CD4-positive, alpha-beta T cell treated with Interleukin-17A for 4 hours (primary cell): ENCODE data around the gene LOC128125822.
"Not testable (repeated sequence)": the region's sequence is repeated elsewhere in the genome, so short reads cannot be mapped to it uniquely, and the experiment has no call there.

Experiments
- DNase-seq: peaks from one replicate; pipeline ENCODE4 v3.0.0-alpha.2; 2020; ENCODE audit warnings: mixed read lengths

The LOC128125822 gene

DNA sequence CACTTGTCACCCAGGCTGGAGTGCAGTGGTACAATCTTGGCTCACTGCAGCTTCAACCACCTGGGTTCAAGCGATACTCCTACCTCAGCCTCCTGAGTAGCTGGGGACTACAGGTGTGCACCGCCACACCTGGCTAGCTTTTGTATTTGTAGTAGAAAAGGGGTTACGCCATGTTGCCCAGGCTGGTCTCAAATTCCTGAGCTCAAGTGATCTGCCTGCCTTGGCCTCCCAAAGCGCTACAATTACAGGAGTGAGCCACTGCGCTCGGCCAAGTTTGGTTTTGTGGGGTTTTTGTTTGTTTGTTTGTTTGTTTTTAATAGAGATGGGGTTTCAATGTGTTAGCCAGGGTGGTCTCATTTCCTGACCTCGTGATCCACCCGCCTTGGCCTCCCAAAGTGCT lies 12.3 kb downstream of the LOC128125822 start:
- DNase-seq, result no peak

GRCh38 chr6:63585652-63586051 lies 13.4 kb downstream of the LOC128125822 start:
- not testable (repeated sequence) for DNase-seq

DNA sequence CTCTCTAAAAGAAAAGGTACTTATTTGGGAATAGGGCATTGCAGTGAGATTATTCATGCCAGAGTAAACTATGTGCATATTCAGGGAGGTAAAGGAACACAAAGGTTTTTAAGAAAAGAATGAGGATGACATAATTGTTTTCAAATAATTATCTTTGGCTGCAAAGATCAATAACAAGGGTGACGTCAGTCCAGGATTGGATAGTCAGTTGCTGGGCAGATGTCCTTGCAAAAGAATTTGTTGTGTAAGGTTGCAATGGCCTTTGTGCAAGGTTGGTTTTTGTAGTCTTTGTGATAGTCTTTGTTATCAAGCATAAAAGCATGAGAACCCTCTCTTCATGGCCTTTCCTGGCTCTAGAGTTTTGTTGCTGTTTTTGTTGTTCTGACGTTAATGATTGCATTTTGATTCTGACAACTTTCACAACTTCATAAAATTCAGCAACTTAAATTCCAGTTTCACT lies 17.7 kb downstream of the LOC128125822 start:
- DNase-seq, result no peak

GRCh38 chr6:63592886-63593285 lies 20.6 kb downstream of the LOC128125822 start:
- no peak for DNase-seq

- DNase-seq, result no peak
Measured at GRCh38 chr6:63597141-63598048, 25.1 kb downstream of the LOC128125822 start.

DNA sequence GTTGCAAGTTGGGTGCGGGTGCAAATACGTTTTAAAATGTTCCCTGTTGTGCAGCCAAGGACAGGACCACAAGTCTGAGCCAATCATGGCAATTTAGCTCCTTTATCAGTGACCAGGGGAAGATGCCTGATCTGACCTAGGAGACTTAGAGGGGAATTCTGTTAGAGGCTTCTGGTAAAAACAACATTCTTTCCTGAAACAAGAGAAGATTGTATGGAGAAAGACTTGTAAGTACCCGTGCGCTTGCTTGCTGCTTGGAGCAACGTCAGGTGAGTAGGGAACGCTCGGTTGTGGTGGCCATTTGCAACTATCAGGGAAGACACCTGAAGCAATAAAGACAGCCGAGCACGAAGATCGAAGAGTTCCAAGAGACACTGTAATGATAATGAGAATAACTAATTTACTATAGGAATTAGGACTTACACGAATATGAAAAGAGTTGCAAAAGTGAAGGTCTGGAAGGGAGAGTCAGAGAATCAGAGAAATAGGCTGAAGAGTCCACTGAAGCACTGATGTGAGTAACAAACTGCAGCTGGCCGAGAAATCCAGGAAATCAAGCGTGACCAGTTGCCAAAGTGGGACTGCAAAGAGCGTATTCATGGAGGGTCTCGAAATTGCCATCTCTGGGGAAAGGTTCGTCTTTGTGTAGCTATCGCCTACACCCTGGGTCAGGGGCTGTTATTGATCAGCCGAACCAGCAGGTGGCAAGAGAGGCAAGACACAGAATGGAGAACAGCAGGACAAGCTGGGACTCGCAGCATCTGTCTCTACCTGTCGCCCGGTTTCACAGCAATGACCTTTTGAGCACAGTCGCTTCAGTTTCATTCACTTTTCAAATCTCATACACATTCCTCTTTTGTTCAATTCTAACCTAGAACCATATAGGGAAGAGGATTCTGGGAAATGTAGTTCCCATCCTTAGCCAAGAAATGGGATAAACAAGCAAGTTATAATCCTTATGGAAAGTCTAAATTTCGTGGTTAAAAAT lies 26.1 kb downstream of the LOC128125822 start:
- peak; percentile 78 for DNase-seq

DNA sequence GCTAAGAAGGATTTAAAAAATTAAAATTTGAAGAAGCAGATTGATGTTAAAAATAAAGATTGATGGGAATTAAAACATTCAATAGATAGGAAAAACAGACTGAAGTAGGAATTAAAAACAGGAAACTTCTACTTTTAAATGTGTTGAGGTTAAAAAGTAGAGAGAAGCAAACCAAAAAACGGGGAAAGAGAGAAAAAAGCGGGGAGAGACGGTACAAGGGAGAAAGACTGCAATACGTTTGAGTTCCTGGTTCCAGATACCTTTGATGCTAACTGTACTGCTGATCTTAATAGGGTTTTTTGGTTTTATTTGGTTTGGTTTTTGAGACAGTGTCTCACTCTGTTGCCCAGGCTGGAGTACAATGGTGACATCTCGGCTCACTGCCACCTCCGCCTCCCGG lies 27.0 kb downstream of the LOC128125822 start:
- DNase-seq, result no peak

GRCh38 chr6:63600136-63600535 lies 27.9 kb downstream of the LOC128125822 start:
- DNase-seq, result no peak

DNA sequence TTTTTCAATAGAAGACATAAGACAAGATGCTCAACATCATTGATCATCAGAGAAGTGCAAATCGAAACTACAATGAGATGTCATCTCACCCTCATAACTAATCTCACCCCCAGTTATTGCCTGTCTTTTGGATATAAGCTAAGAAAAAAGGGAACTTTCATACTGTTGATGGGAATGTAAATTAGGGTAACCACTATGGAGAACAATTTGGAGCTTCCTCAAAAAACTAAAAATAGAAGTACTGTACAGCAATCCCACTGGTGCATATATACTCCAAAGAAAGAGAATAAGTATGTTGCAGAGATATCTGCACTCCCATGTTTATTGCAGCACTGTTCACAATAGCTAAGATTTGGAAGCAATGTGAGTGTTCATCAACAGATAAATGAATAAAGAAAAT lies 37.0 kb downstream of the LOC128125822 start:
- no peak for DNase-seq

- no peak for DNase-seq
Measured at GRCh38 chr6:63610944-63611343, 38.7 kb downstream of the LOC128125822 start.

GRCh38 chr6:63611560-63611959 lies 39.3 kb downstream of the LOC128125822 start:
- DNase-seq, result no peak

GRCh38 chr6:63615590-63615989 lies 43.3 kb downstream of the LOC128125822 start:
- no peak for DNase-seq
